Transverse colon (tissue), 4 donors: ENCODE measurements around the gene KBTBD6.

ENCODE experiments used
- POLR2A ChIP-seq: fragments of 450-650 bp; IDR thresholded peaks from one replicate; pipeline ENCODE4 v1.6.1; 2016; ENCODE audit warnings: antibody characterized with exemption, mild to moderate bottlenecking, moderate library complexity
- POLR2AphosphoS5 ChIP-seq, 3 donors: sonication (generic); formaldehyde crosslinking; IDR thresholded peaks; one replicate each; pipeline ENCODE4 v1.6.1; 2016; ENCODE audit warnings: antibody characterized with exemption in 3 of 3
- TF ChIP-seq, protein P1 (sequence below), 5 experiments: fragments of 200-600 bp in 3 of 5; fragments of 450-650 bp in 2 of 5; sonication (generic) in 3 of 5; IDR thresholded peaks; 1 replicate in 2 of 5; 2 replicates in 3 of 5; pipeline ENCODE4 v1.5.1; 2016 to 2017; ENCODE audit warnings: antibody characterized with exemption in 5 of 5, inconsistent platforms in 3 of 5, mild to moderate bottlenecking in 2 of 5, moderate library complexity in 1 of 5

DNA sequence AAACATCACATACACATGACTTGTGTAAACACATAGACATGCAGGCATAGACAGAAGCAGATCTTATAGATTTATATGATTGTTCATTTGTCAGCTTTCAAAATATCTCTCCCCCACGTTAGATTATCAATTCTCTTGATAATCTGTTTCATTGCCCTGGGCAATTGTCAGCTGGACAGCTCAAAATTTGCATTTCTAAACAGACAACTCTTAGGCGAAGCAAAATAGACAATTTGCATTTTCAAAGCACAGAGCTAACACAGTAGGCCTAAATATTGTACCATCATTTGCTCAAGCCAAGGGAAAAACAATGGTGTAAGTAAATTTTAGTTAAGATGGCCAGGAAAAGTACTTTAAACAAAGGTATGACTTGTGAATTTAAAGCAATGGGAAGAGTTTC lies 24.0 kb upstream of the KBTBD6 start:
- TF ChIP-seq, protein P1, sequence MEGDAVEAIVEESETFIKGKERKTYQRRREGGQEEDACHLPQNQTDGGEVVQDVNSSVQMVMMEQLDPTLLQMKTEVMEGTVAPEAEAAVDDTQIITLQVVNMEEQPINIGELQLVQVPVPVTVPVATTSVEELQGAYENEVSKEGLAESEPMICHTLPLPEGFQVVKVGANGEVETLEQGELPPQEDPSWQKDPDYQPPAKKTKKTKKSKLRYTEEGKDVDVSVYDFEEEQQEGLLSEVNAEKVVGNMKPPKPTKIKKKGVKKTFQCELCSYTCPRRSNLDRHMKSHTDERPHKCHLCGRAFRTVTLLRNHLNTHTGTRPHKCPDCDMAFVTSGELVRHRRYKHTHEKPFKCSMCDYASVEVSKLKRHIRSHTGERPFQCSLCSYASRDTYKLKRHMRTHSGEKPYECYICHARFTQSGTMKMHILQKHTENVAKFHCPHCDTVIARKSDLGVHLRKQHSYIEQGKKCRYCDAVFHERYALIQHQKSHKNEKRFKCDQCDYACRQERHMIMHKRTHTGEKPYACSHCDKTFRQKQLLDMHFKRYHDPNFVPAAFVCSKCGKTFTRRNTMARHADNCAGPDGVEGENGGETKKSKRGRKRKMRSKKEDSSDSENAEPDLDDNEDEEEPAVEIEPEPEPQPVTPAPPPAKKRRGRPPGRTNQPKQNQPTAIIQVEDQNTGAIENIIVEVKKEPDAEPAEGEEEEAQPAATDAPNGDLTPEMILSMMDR (IDR thresholded peaks at IDR 0.05), result no peak
- TF ChIP-seq POLR2AphosphoS5 (IDR thresholded peaks at IDR 0.05) (no peak), POLR2A (no peak)
